ENCODE measurements around the gene CEP55.
A peak's percentile ranks its signal among the peaks of the same experiment; 100 is the strongest.

The CEP55 gene

GRCh38 chr10:93567277-93568104, 71.1 kb downstream of the CEP55 start:
- no peak for DNase-seq

GRCh38 chr10:93568105-93568390, 71.6 kb downstream of the CEP55 start:
- no peak for DNase-seq

- DNase-seq: no peak
Observed at GRCh38 chr10:93570383-93570782, 74.0 kb downstream of the CEP55 start.

- DNase-seq: no peak
Observed at GRCh38 chr10:93572606-93573005, 76.2 kb downstream of the CEP55 start.

- DNase-seq: peak; percentile 64
Observed at GRCh38 chr10:93573051-93573909, 76.9 kb downstream of the CEP55 start.

GRCh38 chr10:93573924-93574323, 77.5 kb downstream of the CEP55 start:
- DNase-seq: no peak

- DNase-seq: no peak
Observed at GRCh38 chr10:93576888-93577287, 80.5 kb downstream of the CEP55 start.

- no peak for DNase-seq
Observed at GRCh38 chr10:93577565-93577964, 81.2 kb downstream of the CEP55 start.
